H9 (cell line): ENCODE results near the gene ZNF362. TPM values are rescaled to one million over a fixed set of nuclear protein-coding genes. Genes with fewer than 3 reads are reported as not detected.

ENCODE experiments used
- DNase-seq: peaks from one replicate; pipeline ENCODE4 v3.0.0-alpha.2; 2017
- H2AFZ ChIP-seq: one replicate; pipeline ENCODE4 v1.6.1; 2013; ENCODE audit warnings: mild to moderate bottlenecking, low read length, control low read depth, moderate library complexity
- H2AK5ac ChIP-seq: 2 replicates; pipeline ENCODE4 v1.6.1; 2013; ENCODE audit warnings: low read length, control low read depth, mixed read lengths; ENCODE audit not compliant: insufficient read length
- H2BK120ac ChIP-seq: one replicate; pipeline ENCODE4 v1.6.1; 2013; ENCODE audit warnings: low read depth, mild to moderate bottlenecking, low read length, control low read depth, inconsistent platforms; ENCODE audit not compliant: poor library complexity, severe bottlenecking
- H2BK12ac ChIP-seq: 2 replicates; pipeline ENCODE4 v1.6.1; 2013; ENCODE audit warnings: low read length, control low read depth, mixed read lengths, low read depth; ENCODE audit not compliant: insufficient read length
- H2BK15ac ChIP-seq: 2 replicates; pipeline ENCODE4 v1.6.1; 2013; ENCODE audit warnings: low read depth, low read length, control low read depth
- H2BK20ac ChIP-seq: one replicate; pipeline ENCODE4 v1.6.1; 2013; ENCODE audit warnings: low read depth, mild to moderate bottlenecking, low read length, control low read depth, inconsistent platforms; ENCODE audit not compliant: poor library complexity, severe bottlenecking
- H2BK5ac ChIP-seq: 2 replicates; pipeline ENCODE4 v1.6.1; 2013; ENCODE audit warnings: low read length, control low read depth, mixed read lengths; ENCODE audit not compliant: insufficient read length
- H3K14ac ChIP-seq: 2 replicates; pipeline ENCODE4 v1.6.1; 2013; ENCODE audit warnings: low read length, control low read depth; ENCODE audit not compliant: insufficient read depth
- H3K18ac ChIP-seq: 2 replicates; pipeline ENCODE4 v1.6.1; 2013; ENCODE audit warnings: low read depth, mild to moderate bottlenecking, mixed read lengths, low read length, control low read depth; ENCODE audit not compliant: insufficient read length
- H3K23ac ChIP-seq: 2 replicates; pipeline ENCODE4 v1.6.1; 2013; ENCODE audit warnings: low read length, control low read depth, mixed read lengths, low read depth; ENCODE audit not compliant: insufficient read length
- H3K23me2 ChIP-seq: 2 replicates; pipeline ENCODE4 v1.6.1; 2013; ENCODE audit warnings: low read depth, mild to moderate bottlenecking, mixed read lengths, low read length, control low read depth; ENCODE audit not compliant: insufficient read length, poor library complexity, severe bottlenecking
- H3K27ac ChIP-seq: 2 replicates; pipeline ENCODE4 v1.5.1; 2013; ENCODE audit warnings: low read length, control low read depth, mixed read lengths, low read depth; ENCODE audit not compliant: insufficient read length
- H3K27me3 ChIP-seq: 2 replicates; pipeline ENCODE4 v1.6.1; 2013; ENCODE audit warnings: low read length, control low read depth, inconsistent platforms; ENCODE audit not compliant: insufficient read depth
- H3K4ac ChIP-seq: 2 replicates; pipeline ENCODE4 v1.6.1; 2013; ENCODE audit warnings: low read depth, mild to moderate bottlenecking, control low read depth, inconsistent platforms, low read length, moderate library complexity
- H3K4me1 ChIP-seq: 2 replicates; pipeline ENCODE4 v1.6.1; 2013; ENCODE audit warnings: low read length, control low read depth, inconsistent platforms; ENCODE audit not compliant: insufficient read depth
- H3K4me2 ChIP-seq: 2 replicates; pipeline ENCODE4 v1.6.1; 2013; ENCODE audit warnings: low read length, control low read depth, mixed read lengths; ENCODE audit not compliant: insufficient read length, insufficient read depth
- H3K56ac ChIP-seq: 2 replicates; pipeline ENCODE4 v1.6.1; 2013; ENCODE audit warnings: low read depth, mild to moderate bottlenecking, mixed read lengths, low read length, control low read depth; ENCODE audit not compliant: insufficient read length
- H3K79me1 ChIP-seq: 2 replicates; pipeline ENCODE4 v1.6.1; 2013; ENCODE audit warnings: low read depth, mild to moderate bottlenecking, moderate library complexity, low read length, control low read depth, inconsistent platforms; ENCODE audit not compliant: insufficient read depth, poor library complexity, severe bottlenecking
- H3K79me2 ChIP-seq: 2 replicates; pipeline ENCODE4 v1.6.1; 2013; ENCODE audit warnings: low read length, control low read depth, inconsistent platforms; ENCODE audit not compliant: insufficient read depth
- H3K9ac ChIP-seq: 2 replicates; pipeline ENCODE4 v1.6.1; 2013; ENCODE audit warnings: low read length, control low read depth, mixed read lengths; ENCODE audit not compliant: insufficient read length; ENCODE audit errors: extremely low read depth
- H3K9me3 ChIP-seq: one replicate; pipeline ENCODE4 v1.6.1; 2013; ENCODE audit warnings: low read depth, low read length, inconsistent platforms; ENCODE audit not compliant: control insufficient read depth
- H3T11ph ChIP-seq: one replicate; pipeline ENCODE4 v1.6.1; 2013; ENCODE audit warnings: mild to moderate bottlenecking, low read length, control low read depth, inconsistent platforms
- H4K20me1 ChIP-seq: one replicate; pipeline ENCODE4 v1.6.1; 2013; ENCODE audit not compliant: control insufficient read depth, insufficient read length, insufficient read depth
- H4K5ac ChIP-seq: 2 replicates; pipeline ENCODE4 v1.6.1; 2013; ENCODE audit warnings: low read depth, mild to moderate bottlenecking, mixed read lengths, low read length, control low read depth; ENCODE audit not compliant: insufficient read length
- H4K8ac ChIP-seq: replicated peaks from 2 replicates; pipeline ENCODE4 v1.6.1; 2013; ENCODE audit warnings: low read length, control low read depth, mixed read lengths, low read depth; ENCODE audit not compliant: insufficient read length
- H4K91ac ChIP-seq: 2 replicates; pipeline ENCODE4 v1.6.1; 2013; ENCODE audit warnings: low read depth, mild to moderate bottlenecking, moderate library complexity, mixed read lengths, low read length, control low read depth; ENCODE audit not compliant: insufficient read length
- H3K27ac Mint-ChIP-seq, 3 experiments: 2 replicates in 2 of 3; 3 replicates in 1 of 3; pipeline ENCODE4 v1.8.0; 2020 to 2021; ENCODE audit warnings: mixed read lengths in 3 of 3, mild to moderate bottlenecking in 1 of 3, moderate library complexity in 1 of 3
- H3K27me3 Mint-ChIP-seq: 2 replicates; pipeline ENCODE4 v1.8.0; 2021; ENCODE audit warnings: low read depth, mild to moderate bottlenecking, moderate library complexity, mixed read lengths
- H3K36me3 Mint-ChIP-seq, 3 experiments: 2 replicates in 2 of 3; 3 replicates in 1 of 3; pipeline ENCODE4 v1.8.0; 2020 to 2021; ENCODE audit warnings: low read depth in 3 of 3, mixed read lengths in 3 of 3; ENCODE audit not compliant: insufficient read depth in 1 of 3
- H3K4me1 Mint-ChIP-seq, 2 experiments: 2 replicates each; pipeline ENCODE4 v1.8.0; 2020; ENCODE audit warnings: mixed read lengths in 2 of 2
- H3K4me3 Mint-ChIP-seq, 2 experiments: 2 replicates in 1 of 2; 3 replicates in 1 of 2; pipeline ENCODE4 v1.8.0; 2020 to 2021; ENCODE audit warnings: mild to moderate bottlenecking in 2 of 2, mixed read lengths in 2 of 2, moderate library complexity in 1 of 2
- H3K9me3 Mint-ChIP-seq, 2 experiments: 2 replicates in 1 of 2; 3 replicates in 1 of 2; pipeline ENCODE4 v1.8.0; 2020; ENCODE audit warnings: mild to moderate bottlenecking in 2 of 2, mixed read lengths in 2 of 2, moderate library complexity in 1 of 2
- CTCF ChIP-seq: fragments of 200-600 bp; sonication (generic); conservative IDR thresholded peaks from 3 replicates; pipeline ENCODE4 v1.8.0; 2021; ENCODE audit warnings: antibody characterized with exemption, mild to moderate bottlenecking
- WGBS: extraction: QIAGEN DNeasy Blood & Tissue Kit; methylation state at CpG from one replicate; pipeline ENCODE4 v1.1.7; 2013; ENCODE audit warnings: missing lambda C conversion rate, low lambda C conversion rate, mixed read lengths; ENCODE audit not compliant: insufficient read length; ENCODE audit errors: extremely low coverage; 5-methylcytosine and 5-hydroxymethylcytosine counted together
- total RNA-seq: library from RNA; stranded (reverse); gene quantifications from 2 replicates; pipeline ENCODE4 v1.2.1, GENCODE V29; 2021

ZNF362 gene
- total RNA-seq, 1 experiment from 2014 or later = 18.7 TPM

- Mint-ChIP-seq H3K4me3 (no peak overlapping the region), H3K27me3 (peaks cover 24% of the 10 kb centered on the region), H3K27ac (no peak overlapping the region), H3K9me3 (no peaks in the 10 kb centered on the region), H3K36me3 (no peaks in the 10 kb centered on the region), H3K4me1 (peaks cover 5 to 13% of the 10 kb centered on the region in 2 experiments; a peak in 3 of 4 replicates)
- Histone ChIP-seq H3K79me2 (no peaks in the 10 kb centered on the region), H3K79me1 (no peaks in the 10 kb centered on the region), H3K9ac (no peak overlapping the region), H2AK5ac (no peak overlapping the region), H2BK15ac (no peak overlapping the region), H3T11ph (no peak overlapping the region), H3K14ac (no peak overlapping the region), H3K23ac (no peak overlapping the region), H3K4me1 (no peaks in the 10 kb centered on the region), H3K18ac (no peak overlapping the region), H4K8ac (no peak overlapping the region), H4K91ac (no peak overlapping the region), H3K56ac (no peak overlapping the region), H2BK12ac (no peak overlapping the region), H3K4me2 (no peak overlapping the region), H3K9me3 (no peaks in the 10 kb centered on the region), H4K20me1 (no peaks in the 10 kb centered on the region), H2BK120ac (no peak overlapping the region), H3K4ac (no peak overlapping the region), H3K27me3 (no peaks in the 10 kb centered on the region), H2BK5ac (no peak overlapping the region), H2AFZ (no peak overlapping the region), H3K23me2 (no peaks in the 10 kb centered on the region), H4K5ac (no peak overlapping the region), H2BK20ac (no peak overlapping the region), H3K27ac (no peak overlapping the region)
- no CpG with 5 or more reads among the region's 1 CpG for WGBS
- DNase-seq = no peak
- TF ChIP-seq CTCF = no peak
These were observed 61.1 kb downstream of the ZNF362 start for GRCh38 chr1:33317354-33317753.
